GM23338 (cell line): ENCODE data around the gene GRIK2. TPM values are rescaled to one million over a fixed set of nuclear protein-coding genes. Genes with fewer than 3 reads are reported as not detected.

Experiments
- ATAC-seq: fragments of 200-7000 bp; cut with Tn5 transposase; 3 replicates; pipeline ENCODE4 v1.9.1; 2020
- DNase-seq: peaks from one replicate; pipeline ENCODE4 v3.0.0-alpha.2; 2015; ENCODE audit warnings: low spot score
- H2AFZ ChIP-seq: fragments of 200-600 bp; sonication (generic); 2 replicates; pipeline ENCODE4 v1.8.0; 2016; ENCODE audit warnings: antibody characterized with exemption, mild to moderate bottlenecking, moderate library complexity
- H3F3A ChIP-seq: fragments of 200-600 bp; sonication (generic); replicated peaks from 2 replicates; pipeline ENCODE4 v1.8.0; 2017; ENCODE audit warnings: antibody characterized with exemption, mixed run types, low read depth
- H3K27ac ChIP-seq: fragments of 200-600 bp; sonication (generic); 2 replicates; pipeline ENCODE4 v1.6.1; 2016; ENCODE audit warnings: low read depth
- H3K27me3 ChIP-seq: fragments of 200-600 bp; sonication (generic); 2 replicates; pipeline ENCODE4 v1.8.0; 2016; ENCODE audit warnings: mild to moderate bottlenecking, mixed run types, moderate library complexity; ENCODE audit not compliant: insufficient read depth
- H3K36me3 ChIP-seq: fragments of 200-600 bp; sonication (generic); 2 replicates; pipeline ENCODE4 v1.8.0; 2016; ENCODE audit warnings: mild to moderate bottlenecking; ENCODE audit not compliant: insufficient read depth
- H3K4me1 ChIP-seq: fragments of 200-600 bp; sonication (generic); 2 replicates; pipeline ENCODE4 v1.8.0; 2016; ENCODE audit warnings: mild to moderate bottlenecking, moderate library complexity; ENCODE audit not compliant: insufficient read depth
- H3K4me2 ChIP-seq: fragments of 200-600 bp; sonication (generic); 2 replicates; pipeline ENCODE4 v1.7.1; 2017; ENCODE audit warnings: mixed run types
- H3K4me3 ChIP-seq: fragments of 200-600 bp; sonication (generic); 2 replicates; pipeline ENCODE4 v1.6.1; 2016; ENCODE audit warnings: mixed run types
- H3K79me2 ChIP-seq: fragments of 200-600 bp; sonication (generic); replicated peaks from 2 replicates; pipeline ENCODE4 v1.8.0; 2017; ENCODE audit warnings: mild to moderate bottlenecking; ENCODE audit not compliant: insufficient read depth
- H3K9me2 ChIP-seq: fragments of 200-600 bp; sonication (generic); 2 replicates; pipeline ENCODE4 v1.8.0; 2017; ENCODE audit not compliant: insufficient read depth
- H4K20me1 ChIP-seq: fragments of 200-600 bp; sonication (generic); replicated peaks from 2 replicates; pipeline ENCODE4 v1.8.0; 2017; ENCODE audit warnings: mild to moderate bottlenecking; ENCODE audit not compliant: insufficient read depth
- H3K27ac Mint-ChIP-seq: 2 replicates; pipeline ENCODE4 v1.8.0; 2020; ENCODE audit warnings: inconsistent platforms, mild to moderate bottlenecking, moderate library complexity, mixed read lengths
- H3K27me3 Mint-ChIP-seq: 3 replicates; pipeline ENCODE4 v1.8.0; 2022; ENCODE audit warnings: low read depth, mild to moderate bottlenecking, moderate library complexity, mixed read lengths, inconsistent platforms; ENCODE audit not compliant: insufficient read depth, poor library complexity
- H3K36me3 Mint-ChIP-seq: 3 replicates; pipeline ENCODE4 v1.8.0; 2021; ENCODE audit warnings: low read depth, mild to moderate bottlenecking, inconsistent platforms, moderate library complexity, mixed read lengths
- H3K4me1 Mint-ChIP-seq: 3 replicates; pipeline ENCODE4 v1.8.0; 2020; ENCODE audit warnings: mild to moderate bottlenecking, inconsistent platforms, mixed read lengths
- H3K4me3 Mint-ChIP-seq: 3 replicates; pipeline ENCODE4 v1.8.0; 2021; ENCODE audit warnings: moderate library complexity, mild to moderate bottlenecking, inconsistent platforms, mixed read lengths
- H3K9me3 Mint-ChIP-seq: 3 replicates; pipeline ENCODE4 v1.8.0; 2020; ENCODE audit warnings: moderate library complexity, mild to moderate bottlenecking, inconsistent platforms, mixed read lengths
- CREB1 ChIP-seq: fragments of 250-450 bp; sonication (Bioruptor Pico); IDR thresholded peaks from 2 replicates; pipeline ENCODE4 v1.5.0; 2020; ENCODE audit warnings: low read depth, mild to moderate bottlenecking, moderate library complexity
- CTCF ChIP-seq, 2 experiments: fragments of 200-600 bp in 1 of 2; sonication (generic) in 1 of 2; conservative IDR thresholded peaks; 2 replicates each; pipeline versions ENCODE4 v1.5.1 to v1.6.1; 2016 to 2017; ENCODE audit warnings: antibody characterized with exemption in 2 of 2, low read depth in 2 of 2, mild to moderate bottlenecking in 2 of 2, moderate library complexity in 1 of 2
- EZH2 ChIP-seq: fragments of 200-600 bp; sonication (generic); IDR thresholded peaks from one replicate; pipeline ENCODE4 v1.8.0; 2017; ENCODE audit warnings: antibody characterized with exemption, mild to moderate bottlenecking, low read depth; ENCODE audit not compliant: unreplicated experiment
- EZH2phosphoT487 ChIP-seq: fragments of 200-600 bp; sonication (generic); IDR thresholded peaks from one replicate; pipeline ENCODE4 v1.8.1; 2018; ENCODE audit warnings: antibody characterized with exemption; ENCODE audit not compliant: unreplicated experiment
- JUNB ChIP-seq: IDR thresholded peaks from one replicate; pipeline ENCODE4 v1.6.1; 2016; ENCODE audit warnings: antibody characterized with exemption; ENCODE audit not compliant: unreplicated experiment
- NANOG ChIP-seq: IDR thresholded peaks from 2 replicates; pipeline ENCODE4 v1.6.1; 2016; ENCODE audit warnings: antibody characterized with exemption, borderline replicate concordance
- POLR2AphosphoS5 ChIP-seq: IDR thresholded peaks from 2 replicates; pipeline ENCODE4 v1.6.1; 2016; ENCODE audit warnings: antibody characterized with exemption, low read depth
- REST ChIP-seq: IDR thresholded peaks from one replicate; pipeline ENCODE4 v1.6.1; 2018; ENCODE audit warnings: antibody characterized with exemption; ENCODE audit not compliant: unreplicated experiment
- STAT1 ChIP-seq: IDR thresholded peaks from one replicate; pipeline ENCODE4 v1.6.1; 2016; ENCODE audit warnings: antibody characterized with exemption; ENCODE audit not compliant: unreplicated experiment
- ZNF114 ChIP-seq: fragments of 250-450 bp; sonication (Bioruptor Pico); IDR thresholded peaks from 2 replicates; pipeline ENCODE4 v1.5.0; 2020; ENCODE audit warnings: mild to moderate bottlenecking, moderate library complexity
- ZNF331 ChIP-seq: fragments of 250-450 bp; sonication (Bioruptor Pico); IDR thresholded peaks from 2 replicates; pipeline ENCODE4 v1.5.0; 2020; ENCODE audit warnings: low read depth, mild to moderate bottlenecking, moderate library complexity
- ZNF462 ChIP-seq: fragments of 250-450 bp; sonication (Bioruptor Pico); IDR thresholded peaks from 2 replicates; pipeline ENCODE4 v1.5.0; 2020; ENCODE audit warnings: mild to moderate bottlenecking, moderate library complexity
- polyA plus RNA-seq: library from polyadenylated mRNA; unstranded; fragments of >200 nt; fragmentation: Nextera tagmentation; extraction: Ambion mirVana; gene quantifications from 2 replicates; pipeline ENCODE4 v1.2.1, GENCODE V29; 2016
- total RNA-seq: library from RNA; depleted of rRNA; stranded (reverse); fragments of >200 nt; shearing (Covaris generic); gene quantifications from 2 replicates; pipeline ENCODE4 v1.2.3, GENCODE V29; 2014

GRIK2 gene
- total and polyA plus RNA-seq, 2 experiments from 2014 or later: 0.73 to 3.0 TPM

- ATAC-seq (no peak), DNase-seq (no peak)
- H3K4me1 Mint-ChIP-seq: peaks cover 14% of the 10 kb centered on the region
- Histone ChIP-seq H4K20me1 (no peaks in the 10 kb centered on the region), H3K27ac (no peak overlapping the region), H3K4me1 (peaks cover 13% of the 10 kb centered on the region), H3K27me3 (no peaks in the 10 kb centered on the region), H3F3A (no peaks in the 10 kb centered on the region), H2AFZ (no peak overlapping the region), H3K9me2 (no peaks in the 10 kb centered on the region), H3K79me2 (no peaks in the 10 kb centered on the region), H3K4me3 (no peak overlapping the region), H3K36me3 (no peaks in the 10 kb centered on the region), H3K4me2 (no peak overlapping the region)
- no peak overlapping the region for H3K4me3 Mint-ChIP-seq
- H3K27me3 Mint-ChIP-seq: peaks cover 4% of the 10 kb centered on the region
- no peak overlapping the region for H3K27ac Mint-ChIP-seq
- H3K9me3 Mint-ChIP-seq: no peaks in the 10 kb centered on the region; the same call in 2 of the 3 replicates
- H3K36me3 Mint-ChIP-seq: no peaks in the 10 kb centered on the region
- TF ChIP-seq CTCF (conservative IDR thresholded peaks at IDR 0.05; ENCODE audit: low read depth in 2 of 2) (no peak), JUNB (no peak), ZNF114 (CRISPR knock-in tag) (no peak), ZNF462 (CRISPR knock-in tag) (no peak), NANOG (no peak), EZH2phosphoT487 (no peak), EZH2 (no peak), REST (no peak), POLR2AphosphoS5 (no peak), STAT1 (no peak), ZNF331 (CRISPR knock-in tag) (no peak), CREB1 (no peak)
These were observed 201.8 kb downstream of the GRIK2 start for GRCh38 chr6:101595276-101595675.
